GM04504 (cell line): ENCODE measurements around the gene CHN1.

Experiments
- DNase-seq: peaks from one replicate; pipeline ENCODE4 v3.0.0-alpha.2; 2012; ENCODE audit warnings: low read depth

The CHN1 gene

DNA sequence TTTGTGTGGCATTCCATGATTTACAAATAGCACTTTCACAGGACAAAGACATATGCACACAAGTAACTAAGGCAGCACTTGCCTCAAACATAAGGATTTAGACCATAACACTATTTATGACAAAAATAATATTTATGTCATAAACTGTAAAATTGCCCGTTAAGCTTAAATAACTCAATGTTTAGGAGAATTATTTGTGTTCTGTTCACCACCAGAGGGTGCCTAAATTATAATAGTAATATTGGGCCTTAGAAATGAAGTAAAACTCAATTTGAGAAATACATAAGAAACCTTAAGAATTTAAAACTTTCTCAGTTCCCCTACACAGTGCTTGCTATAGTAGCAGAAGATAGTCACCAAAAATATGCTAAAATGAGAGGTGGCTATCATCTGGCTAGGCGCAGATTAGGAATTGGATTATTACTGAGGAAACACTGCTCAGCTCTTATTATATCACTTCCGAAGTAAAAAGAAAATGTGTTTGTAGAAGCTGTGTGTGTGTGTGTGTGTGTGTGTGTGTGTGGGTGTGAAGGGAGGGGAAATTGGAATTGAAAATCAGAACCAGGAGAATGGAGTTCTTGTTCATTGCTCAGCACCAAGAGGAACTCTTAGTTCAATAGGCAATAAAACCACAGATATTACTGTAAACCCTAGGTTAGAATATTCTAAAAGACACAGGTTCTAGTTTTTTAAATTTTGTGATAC lies 4.9 kb upstream of the CHN1 start:
- DNase-seq, result no peak

DNA sequence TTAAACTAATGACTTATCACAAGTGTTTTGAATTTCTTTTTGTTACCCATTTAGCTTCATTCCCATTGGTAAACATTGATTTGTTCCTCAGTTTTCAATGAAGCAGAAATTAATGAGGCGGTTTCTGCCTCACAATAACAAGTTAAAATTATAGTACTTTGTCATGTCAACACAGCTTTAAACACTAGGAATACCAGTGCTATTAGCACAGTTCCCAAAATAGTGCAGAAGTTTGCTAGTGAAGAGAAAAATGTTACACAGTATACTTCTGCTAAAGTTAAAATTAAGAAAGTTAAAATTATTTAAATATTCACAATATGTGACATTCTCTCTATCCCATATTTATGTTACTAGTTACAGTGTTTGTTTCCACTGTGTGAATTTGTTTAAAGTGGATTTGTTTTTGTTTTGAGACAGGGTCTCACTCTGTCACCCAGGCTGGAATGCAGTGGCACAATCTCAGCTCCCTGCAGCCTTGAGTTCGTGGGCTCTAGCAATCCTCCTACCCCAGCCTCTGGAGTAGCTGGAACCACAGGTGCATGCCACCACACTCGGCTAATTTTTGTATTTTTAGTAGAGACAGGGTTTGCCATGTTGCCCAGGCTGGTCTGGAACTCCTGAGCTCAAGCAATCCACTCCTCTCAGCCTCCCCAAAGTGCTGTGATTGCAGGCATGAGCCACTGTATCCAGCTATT lies 3.8 kb upstream of the CHN1 start:
- no peak for DNase-seq

DNA sequence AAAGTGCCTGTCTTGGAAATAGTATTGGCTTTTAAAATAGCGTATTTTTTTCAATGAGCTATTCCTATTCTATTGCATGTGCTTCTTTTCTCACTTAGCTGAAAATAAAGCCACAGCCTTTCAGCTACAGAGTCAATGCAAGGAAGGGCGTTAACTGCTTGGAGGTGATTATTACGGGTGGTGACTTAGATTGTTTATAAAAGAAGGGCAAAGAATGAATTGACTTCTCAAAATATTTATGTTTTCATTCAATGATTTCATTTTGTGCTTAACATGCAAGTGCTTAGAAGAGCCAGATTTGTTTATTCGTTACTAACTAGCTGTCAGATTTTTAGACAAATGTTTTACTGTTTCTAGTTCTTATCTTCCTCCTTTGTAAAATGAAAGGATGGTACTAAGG lies 2.8 kb upstream of the CHN1 start:
- no peak for DNase-seq

DNA sequence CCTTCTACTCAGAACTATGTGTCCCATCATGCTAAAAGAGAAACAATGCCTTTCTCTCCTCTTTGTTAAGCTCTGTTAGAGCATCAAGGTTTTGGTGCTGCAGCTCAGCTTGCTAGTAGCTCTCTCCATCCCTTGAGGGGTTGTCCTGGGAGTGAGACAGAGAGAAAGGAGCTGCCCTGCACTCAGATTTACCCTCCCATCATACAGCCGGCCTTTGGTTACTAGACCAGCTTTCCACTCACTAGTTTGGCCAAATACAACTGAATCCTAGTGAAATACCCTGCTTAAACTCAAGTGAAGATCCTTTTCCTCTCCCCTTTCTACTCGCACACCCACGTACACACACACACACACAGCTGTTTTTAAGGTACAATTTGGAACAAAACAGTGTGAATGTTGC lies 2.3 kb upstream of the CHN1 start:
- no peak for DNase-seq

DNA sequence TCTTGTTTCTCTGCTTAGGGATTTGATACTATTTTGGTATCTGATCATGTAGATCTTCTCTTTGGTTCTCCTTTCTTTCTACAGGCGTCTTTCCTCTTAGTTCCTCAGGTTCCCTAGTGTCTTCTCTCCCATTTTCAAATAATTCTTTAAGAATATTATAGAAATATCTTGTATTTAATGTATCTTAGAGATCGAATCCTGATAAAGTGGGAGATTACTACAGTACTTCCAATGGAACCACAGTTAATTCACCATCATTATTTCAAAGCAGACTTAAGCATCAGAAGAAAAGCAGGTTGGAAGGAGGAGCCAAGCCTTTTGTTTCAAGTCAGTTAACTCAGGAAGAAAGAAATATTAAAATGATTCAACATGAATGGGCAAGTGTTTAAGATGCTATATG lies 1.1 kb upstream of the CHN1 start:
- no peak for DNase-seq

DNA sequence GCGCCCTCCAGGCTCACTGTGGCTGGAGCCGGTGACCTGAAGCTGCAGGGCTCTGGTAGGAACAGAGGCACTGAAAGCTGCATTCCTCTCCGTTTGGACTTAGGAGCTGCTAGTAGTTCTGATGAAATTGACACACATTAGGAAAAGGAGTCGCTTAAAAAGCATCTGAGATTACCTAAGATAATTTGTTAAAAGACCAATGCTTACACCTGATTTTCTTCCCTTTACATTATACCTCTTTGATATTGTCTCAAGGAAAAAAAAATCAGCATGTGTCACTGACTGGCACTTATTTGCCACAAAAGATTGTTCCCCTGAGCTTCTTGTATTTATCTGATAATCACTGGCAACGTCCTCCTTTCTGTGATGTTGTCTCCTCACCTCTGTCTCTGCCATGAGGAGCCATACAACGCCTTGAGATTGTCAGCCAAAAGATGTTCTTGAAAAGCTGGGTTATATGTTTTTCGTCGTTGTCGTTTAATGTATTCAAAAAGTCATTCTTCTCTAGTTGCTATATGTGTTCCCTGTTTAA lies 618 bp upstream of the CHN1 start:
- DNase-seq, result no peak

DNA sequence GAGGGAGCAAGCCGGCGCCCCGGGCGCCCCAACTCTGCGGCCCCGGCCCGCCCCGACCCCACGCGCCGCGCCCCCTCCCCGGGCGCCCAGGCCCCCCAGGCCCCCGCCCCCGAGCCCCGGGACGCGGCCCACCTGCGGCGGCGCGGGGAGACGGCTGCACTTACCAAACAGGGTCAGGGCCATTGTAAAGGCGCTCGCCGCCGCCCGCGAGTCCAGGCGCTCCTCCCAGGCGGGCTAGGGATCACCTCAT lies 526 bp downstream of the CHN1 start:
- DNase-seq, result no peak

DNA sequence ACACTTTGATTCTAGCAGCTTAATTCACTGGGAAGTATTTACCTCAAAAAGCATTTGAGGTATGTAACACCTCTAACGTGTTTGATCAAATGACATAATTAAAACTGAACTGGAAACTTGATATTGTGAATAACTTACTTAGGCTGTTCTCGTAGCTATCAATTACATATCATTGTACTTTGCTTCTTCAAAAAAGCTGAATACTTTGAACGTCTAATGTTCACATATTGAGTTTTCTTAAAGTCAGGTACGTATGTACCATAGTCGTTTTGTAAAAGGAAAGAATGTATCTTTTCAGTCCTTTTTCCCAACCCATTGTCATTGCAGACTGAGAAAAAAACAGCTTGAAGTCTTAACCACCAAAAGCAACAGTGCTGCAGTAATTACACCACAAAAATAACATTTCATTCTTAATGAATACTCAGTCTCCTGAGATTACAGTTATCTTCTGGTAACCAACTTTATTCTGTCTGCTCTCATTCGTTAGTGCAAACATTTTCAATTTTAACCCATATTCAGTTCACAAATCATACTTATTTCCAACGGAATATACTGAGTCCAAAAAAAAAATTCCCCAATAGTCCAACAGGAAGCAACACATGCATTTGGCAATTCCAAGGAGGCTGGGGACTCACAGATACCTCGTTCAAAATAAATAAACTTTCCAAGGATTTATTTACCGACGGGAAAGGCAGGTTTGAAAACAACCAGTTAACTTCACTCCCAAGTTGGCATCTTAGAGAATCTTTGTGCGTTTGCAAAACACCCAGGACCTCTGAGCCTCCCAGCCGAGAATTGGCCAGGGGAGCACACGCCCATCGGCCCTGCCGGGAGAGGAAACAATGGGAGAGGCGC lies 1.1 kb downstream of the CHN1 start:
- no peak for DNase-seq

DNA sequence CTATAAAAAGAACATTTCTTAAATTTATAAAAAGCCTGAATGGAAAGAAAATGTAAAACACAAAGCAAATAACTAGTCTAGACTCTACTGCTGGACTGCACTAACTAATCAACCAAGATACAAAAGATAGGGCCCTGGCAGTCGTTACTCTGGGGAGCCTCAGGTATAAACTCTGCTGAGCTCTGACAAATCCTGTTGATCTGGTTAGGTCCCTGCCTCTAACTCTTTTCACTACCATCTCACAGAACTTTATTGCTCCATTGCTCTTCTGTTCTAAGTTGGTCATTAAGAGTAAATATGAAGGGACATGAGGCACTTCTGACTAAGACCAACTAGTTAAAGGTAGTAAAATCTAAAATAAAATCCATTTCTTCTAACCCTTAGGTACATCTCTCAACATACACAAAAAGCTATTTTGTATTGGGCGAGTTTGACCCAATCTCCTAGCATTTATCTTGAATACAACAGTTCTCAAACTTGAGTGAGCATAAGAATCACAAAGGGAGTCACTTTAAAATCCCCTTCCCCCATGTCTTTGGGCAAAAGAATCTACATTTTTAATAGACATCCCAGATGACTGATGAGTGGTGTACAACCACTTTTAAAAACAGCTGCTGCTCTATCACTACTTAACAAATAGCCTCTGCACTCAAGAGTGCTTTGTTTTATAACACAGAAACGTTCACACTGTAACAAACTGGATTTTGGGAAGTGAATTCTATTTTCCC lies 2.5 kb downstream of the CHN1 start:
- no peak for DNase-seq

DNA sequence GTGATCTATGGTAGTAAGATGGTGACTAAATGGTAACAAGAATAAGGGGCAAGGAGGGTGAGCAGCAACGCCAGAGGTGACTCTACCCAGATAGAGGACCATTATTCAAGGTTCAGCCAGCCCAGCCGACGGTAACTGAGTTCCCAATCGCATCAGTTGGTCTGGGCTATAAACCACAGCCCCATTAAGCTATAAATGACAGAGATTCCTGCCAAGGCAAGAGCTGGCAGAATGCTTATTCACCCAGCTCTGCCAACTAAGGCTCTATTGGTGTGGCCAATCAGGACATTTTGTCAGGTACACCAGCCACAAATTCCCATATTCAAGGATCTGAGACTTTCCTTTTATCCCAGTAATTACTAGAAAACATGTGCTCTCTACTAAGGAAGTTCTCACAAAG lies 3.6 kb downstream of the CHN1 start:
- no peak for DNase-seq

DNA sequence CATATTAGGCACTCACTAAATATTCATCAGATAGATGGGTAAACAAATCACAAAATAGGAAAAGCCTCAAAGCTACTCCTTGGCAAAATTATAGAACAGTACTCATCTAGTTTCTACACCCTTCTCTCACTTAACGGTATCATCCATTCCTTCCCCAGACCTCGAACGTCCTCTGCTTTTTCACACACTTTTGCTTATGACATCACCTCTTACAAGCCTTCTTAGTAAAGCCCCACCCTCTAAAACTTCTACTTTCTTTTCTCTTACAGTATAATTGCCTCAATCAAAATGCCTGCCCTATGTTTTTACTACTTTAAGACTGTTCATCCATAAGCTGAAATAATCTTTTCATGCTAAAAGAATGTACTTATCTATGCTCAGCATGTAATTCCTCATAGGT lies 8.1 kb downstream of the CHN1 start:
- no peak for DNase-seq

DNA sequence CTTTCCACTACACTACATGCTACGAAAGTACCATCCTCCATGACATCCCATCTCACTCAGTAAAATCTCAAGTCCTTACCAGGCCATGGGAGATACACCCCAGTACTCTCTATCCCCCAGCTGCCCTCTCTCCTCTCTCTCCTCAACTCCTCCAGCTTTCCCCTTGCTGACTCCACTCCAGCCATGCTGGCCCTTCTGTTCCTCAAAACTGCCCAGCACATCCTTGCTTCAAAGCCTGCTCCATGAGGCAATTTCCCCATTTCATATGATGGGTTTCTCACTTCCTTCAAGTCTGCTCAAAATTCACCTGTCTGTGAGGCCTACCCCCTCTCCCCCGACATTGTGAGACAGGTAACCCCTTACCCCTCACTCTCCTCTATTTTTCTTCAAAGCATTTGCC lies 8.6 kb downstream of the CHN1 start:
- DNase-seq, result no peak

DNA sequence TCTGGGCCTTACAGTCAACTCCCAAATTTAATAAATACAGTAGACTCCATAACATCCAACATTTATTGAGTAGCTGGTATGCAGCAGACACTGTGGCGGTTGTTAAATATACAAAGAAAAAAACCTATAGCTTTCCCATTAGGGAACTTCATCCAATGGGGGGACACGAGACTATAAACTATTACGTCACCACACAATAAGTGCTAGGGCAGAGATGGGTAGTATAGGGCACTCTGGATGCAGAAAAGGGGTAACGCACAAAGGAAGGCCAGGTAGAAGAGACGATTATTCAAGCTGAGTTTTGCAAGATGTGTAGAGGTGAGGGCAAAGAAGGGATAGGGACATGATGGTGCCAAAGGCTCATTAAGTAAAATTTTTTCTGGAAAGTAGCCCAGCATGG lies 10.8 kb downstream of the CHN1 start:
- no peak for DNase-seq

DNA sequence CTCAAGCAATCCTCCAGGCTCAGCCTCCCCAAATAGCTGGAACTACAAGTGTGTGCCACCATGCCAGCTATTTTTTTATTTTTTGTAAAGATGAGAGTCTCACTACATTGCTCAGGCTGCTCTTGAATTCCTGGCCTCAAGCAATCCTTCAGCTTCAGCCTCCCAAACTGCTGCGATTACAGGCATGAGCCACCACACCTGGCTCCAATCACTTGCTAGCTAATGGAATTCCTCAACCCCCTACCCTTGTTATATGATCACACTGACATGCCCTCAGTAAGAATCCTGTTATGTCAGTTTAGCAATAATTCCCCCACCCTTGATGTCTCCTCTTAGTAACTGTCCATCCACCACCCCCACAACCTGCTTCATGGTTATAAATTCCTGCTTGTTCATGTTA lies 12.3 kb downstream of the CHN1 start:
- DNase-seq, result no peak

DNA sequence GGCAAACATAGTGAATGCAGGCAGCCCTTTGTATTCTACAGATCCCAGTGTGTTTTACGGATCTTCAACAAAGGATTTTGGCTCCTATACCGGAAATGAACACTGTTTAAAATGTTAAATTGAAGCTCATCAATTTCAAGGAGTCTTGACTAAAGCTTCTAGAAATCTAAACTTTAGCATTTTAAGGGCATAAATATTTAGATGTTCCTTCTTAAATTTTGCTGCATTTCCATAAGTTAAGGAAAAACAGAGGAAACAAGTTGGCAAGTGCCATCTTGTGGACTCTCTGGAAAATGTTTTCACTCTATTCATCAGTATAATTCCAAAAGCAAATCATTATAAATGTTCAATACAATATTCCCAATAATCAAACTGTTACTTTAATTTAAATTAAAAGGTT lies 19.6 kb downstream of the CHN1 start:
- DNase-seq, result no peak

DNA sequence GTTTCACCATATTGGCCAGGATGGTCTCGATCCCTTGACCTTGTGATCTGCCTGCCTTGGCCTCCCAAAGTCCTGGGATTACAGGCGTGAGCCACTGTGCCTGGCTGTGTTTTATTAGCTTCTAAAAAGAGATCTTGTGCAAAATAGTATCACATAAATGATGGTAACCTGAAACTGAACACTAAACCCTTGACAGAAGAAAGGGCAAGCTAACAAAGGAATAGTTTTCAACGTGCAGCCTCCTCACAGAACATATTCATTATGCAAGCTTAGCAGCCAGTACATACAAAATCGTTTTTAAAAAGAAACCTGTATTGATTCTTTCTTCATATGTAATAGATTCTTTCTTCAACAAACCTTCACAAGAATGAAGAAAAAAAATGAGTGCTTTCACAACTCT lies 20.6 kb downstream of the CHN1 start:
- no peak for DNase-seq

DNA sequence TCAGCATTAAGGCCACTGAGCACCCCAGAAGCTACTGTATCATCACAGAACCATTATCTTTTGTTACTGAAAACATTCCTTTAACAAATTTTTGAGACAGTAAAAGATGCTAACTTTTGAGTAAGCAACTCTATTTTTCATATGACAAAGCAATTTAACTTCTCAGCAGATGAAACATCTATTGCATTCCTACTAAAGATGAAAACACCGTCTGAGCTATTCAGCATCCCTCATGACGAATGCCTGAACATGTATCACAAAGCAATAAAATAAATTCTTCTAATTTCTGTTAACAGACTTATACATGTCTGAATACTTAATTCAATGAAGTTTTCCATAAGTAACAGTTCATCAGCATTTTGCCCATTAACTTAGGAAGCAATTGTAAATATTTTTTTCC lies 23.9 kb downstream of the CHN1 start:
- DNase-seq, result no peak

DNA sequence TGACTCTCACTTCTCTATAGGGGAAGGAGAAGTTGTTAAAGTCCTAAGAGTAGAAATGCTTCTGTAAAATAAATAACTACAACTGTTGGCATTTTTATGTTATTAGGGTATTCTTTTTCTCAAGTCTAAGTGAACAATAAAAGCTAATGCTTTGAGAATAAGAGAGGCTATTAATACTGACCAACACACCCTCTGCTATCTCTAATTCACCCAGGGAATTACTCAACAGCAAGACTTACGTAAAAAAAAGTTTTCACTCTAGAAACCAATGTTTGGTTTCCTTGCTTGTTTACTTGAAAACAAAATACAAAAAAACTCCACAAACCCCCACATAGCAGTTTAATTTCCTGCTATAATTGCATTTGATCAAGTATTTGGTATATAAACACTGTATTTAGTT lies 25.2 kb downstream of the CHN1 start:
- no peak for DNase-seq

DNA sequence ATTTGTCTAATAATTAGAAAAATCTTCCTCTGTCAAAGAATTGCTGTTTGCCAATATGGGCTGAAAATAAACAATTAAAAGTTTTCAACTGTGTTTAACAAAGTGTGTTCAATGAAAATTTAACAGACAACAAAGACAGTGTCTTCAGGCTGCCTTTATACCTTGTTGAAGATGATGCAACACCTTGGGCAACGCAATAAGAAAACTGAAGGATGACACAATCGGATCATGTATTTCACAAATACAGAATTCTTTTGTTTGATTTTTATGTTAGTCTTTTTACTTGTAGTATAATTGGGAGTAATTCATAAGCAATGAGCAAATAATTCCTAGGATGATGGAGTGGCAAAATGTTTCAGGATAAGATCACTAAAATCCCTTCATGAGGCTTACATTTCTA lies 27.8 kb downstream of the CHN1 start:
- DNase-seq, result no peak

DNA sequence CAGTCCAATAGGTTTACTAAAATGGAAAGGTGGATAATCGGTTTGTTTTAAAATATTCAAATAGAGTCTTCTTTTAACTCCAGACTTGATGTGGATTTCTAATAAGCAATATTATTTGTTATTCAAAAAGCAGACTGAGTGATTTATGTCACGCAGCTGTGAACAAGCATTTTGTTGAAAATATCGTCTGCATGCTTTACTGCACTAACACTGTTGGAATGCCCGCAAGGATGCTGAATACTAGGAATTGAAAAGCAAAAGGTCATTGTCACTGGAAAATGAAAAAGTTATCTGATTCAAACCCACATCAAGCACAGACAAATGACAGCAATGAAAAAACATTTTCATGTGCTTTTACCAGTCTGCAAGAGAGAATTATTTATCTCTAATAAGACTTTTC lies 31.1 kb downstream of the CHN1 start:
- no peak for DNase-seq

DNA sequence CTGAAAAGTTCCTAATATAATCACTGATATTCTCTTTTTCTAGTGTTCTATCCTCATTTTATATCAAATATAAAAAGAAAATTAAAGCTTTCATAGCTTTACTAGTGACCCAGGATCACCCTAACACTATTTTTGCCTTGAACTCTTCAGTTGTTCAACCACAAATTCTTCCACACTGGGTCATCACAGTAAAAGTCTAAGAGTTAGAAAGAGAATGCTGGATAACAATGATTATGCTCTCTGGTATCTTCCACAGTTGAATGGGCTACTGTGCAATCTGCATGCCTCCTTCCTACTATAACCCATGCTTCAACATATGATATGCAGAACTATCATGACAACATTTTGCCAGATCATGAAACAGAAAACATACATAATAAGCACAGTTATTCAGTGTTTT lies 32.3 kb downstream of the CHN1 start:
- peak; percentile 35 for DNase-seq
